ENCODE data around the gene L3MBTL4.

L3MBTL4 gene

DNA sequence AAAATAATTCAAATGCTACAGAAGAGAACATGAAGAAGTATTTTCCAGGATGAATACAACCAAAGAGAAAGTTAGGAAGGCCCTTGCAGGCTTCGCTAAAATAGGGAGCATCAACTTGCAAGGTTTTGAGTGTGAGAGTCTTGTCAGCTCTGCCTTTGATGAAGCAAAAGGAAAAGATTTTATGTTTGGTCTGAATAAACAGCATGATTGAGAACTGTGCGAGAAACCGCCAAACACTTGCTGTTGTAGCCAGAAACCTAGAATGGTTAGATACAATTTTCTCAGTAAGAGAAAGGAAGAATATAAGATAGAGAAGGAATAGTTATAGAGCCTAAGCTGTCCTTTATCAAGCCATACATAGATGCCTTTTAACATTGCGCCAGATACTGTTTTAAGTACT, 163.6 kb downstream of the L3MBTL4 start:
- DNase-seq (ENCODE audit: low spot score), result no peak

- DNase-seq (ENCODE audit: low spot score), result no peak
These were observed 164.9 kb downstream of the L3MBTL4 start for GRCh38 chr18:6249788-6250187.

GRCh38 chr18:6249170-6249569, 165.5 kb downstream of the L3MBTL4 start:
- DNase-seq (ENCODE audit: low spot score), result no peak

DNA sequence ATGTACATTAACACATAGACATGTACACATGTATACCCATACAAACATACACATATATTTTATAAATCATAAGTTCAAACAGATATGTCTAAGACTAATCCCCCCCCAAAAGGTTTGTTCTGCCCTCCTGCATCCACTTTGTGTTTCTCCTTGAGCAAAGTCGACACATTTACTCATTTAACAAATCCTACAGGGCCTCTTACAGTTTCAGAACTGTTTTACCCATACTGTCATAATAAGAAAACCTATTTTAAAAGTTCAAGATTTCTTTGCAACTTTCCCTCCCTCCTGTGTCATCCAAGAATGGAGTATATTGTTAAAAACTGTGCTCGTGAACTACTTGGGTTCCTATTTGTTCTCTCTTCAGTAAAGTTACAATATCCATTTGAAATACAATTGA, 166.7 kb downstream of the L3MBTL4 start:
- no peak for DNase-seq (ENCODE audit: low spot score)

GRCh38 chr18:6242004-6242403, 172.7 kb downstream of the L3MBTL4 start:
- no peak for DNase-seq (ENCODE audit: low spot score)

DNA sequence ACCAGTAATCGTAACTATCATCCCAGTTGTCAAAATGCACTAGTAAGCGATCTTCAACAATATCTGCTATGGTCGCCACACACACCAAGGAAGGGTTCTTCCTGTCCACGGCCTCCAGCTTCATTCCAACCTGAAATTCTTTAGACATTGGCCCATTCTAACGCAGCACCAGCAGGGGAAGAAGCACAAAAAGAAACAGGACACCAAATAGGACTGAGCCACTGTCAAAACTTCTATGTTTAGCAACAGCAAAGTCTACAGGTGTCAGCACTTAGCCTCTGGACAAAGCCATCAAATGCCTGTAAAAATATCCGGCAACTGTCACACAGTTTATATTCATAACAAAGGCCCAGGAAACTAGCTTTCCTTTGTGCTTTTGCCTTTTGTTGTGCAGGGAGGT, 175.0 kb downstream of the L3MBTL4 start:
- no peak for DNase-seq (ENCODE audit: low spot score)

- no peak for DNase-seq (ENCODE audit: low spot score)
These were observed 178.5 kb downstream of the L3MBTL4 start for GRCh38 chr18:6236258-6236657.

GRCh38 chr18:6222271-6222670, 192.4 kb downstream of the L3MBTL4 start:
- no peak for DNase-seq (ENCODE audit: low spot score)

DNA sequence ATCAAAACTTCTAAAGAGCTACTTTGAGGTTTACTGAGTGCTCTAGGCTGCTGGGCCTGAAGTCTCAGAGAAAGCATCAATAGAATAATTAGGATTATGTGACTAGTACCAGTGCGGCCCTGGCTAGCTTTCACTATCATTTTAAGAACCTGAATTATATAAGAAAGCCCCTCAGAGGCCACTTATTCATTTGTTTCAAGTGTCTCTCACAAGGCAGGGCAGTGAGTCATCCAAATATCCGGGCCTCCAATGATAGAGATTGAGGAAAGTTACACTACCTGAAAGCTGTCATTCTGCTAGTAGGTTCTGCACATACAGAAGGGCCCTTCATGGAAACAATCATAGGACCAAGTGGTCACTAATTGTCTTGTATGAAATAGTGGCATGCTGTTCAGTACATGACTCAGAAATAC, 193.1 kb downstream of the L3MBTL4 start:
- peak; percentile 50 for DNase-seq (ENCODE audit: low spot score)

DNA sequence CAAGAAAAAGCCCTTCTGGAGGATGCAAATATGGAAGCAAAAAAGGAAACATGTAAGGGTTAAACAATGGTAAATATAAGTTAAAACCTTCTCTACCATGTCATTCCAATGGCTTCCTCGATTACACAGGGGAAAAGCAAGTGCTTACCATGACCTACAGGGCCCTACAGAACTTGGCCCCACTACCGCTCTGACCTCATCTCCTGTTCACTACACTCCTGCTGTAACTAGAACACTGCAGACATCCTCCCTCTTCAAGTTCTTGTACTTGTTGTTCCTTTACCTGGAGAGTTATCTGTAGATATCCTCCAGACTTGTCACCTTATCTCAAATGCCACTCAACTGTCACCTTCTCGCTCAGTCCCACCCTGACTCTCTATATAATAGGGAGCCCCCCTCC, 194.6 kb downstream of the L3MBTL4 start:
- DNase-seq (ENCODE audit: low spot score), result no peak

DNA sequence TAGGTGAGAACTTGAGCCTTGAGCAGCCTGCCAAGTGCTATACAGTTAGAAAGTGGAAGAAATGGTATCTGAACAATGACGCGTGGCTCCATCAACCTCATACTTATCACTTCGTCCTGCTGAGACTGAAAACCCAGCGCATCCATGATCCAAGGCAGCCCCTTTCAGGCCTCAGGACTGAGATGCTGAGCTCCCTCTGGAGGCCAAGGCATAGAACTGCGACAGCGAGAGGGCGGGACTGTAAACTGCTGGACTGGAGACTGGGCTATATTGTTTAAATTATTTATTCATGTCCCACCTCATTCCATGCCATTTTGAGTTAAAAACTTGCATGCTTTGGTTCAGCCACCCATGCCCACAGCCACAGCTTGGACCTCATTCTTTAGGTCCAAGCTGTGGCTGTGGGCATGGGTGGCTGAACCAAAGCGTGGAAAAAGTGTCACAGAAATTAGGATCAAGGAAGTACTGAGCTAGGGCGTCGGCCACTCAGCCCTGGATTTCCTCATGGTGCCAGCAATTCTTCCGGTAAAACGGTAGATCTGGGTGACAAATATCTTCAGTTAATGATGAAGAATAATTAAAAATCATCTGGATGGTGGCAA, 195.5 kb downstream of the L3MBTL4 start:
- DNase-seq (ENCODE audit: low spot score), result peak; percentile 66

DNA sequence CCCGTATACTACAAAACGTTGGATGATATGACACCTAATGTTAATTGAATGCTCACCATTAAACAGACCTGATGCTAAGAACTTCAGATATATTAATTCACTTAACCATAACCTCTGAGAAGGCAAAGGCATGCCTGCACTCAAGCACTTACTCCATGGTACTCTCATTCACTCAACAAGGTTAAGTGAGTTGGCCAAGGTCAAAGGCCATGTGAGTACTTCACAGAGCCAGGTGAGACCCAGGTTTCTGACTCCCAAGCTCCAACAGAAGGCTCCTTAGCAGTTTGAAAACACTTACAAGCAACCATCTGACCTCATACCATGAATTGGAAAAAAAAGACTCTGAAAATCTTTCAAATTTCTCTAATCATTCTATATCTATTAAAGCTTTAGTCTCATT, 198.8 kb downstream of the L3MBTL4 start:
- DNase-seq (ENCODE audit: low spot score), result no peak

DNA sequence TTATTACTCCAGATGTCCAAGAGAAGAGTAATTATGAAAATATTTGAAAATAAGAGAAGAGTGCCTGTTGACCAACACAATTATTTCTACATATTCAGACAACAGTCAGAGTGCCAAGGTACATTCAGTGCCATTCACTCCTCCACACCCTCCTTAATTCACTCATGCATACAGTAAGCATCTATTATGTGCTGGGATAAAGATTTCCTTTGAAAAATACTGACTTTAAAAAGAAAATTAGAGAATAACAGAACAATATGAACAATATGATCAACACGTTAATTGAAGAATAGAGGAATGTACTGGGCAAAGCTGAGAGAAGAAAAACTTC, 203.6 kb downstream of the L3MBTL4 start:
- no peak for DNase-seq (ENCODE audit: low spot score)

DNA sequence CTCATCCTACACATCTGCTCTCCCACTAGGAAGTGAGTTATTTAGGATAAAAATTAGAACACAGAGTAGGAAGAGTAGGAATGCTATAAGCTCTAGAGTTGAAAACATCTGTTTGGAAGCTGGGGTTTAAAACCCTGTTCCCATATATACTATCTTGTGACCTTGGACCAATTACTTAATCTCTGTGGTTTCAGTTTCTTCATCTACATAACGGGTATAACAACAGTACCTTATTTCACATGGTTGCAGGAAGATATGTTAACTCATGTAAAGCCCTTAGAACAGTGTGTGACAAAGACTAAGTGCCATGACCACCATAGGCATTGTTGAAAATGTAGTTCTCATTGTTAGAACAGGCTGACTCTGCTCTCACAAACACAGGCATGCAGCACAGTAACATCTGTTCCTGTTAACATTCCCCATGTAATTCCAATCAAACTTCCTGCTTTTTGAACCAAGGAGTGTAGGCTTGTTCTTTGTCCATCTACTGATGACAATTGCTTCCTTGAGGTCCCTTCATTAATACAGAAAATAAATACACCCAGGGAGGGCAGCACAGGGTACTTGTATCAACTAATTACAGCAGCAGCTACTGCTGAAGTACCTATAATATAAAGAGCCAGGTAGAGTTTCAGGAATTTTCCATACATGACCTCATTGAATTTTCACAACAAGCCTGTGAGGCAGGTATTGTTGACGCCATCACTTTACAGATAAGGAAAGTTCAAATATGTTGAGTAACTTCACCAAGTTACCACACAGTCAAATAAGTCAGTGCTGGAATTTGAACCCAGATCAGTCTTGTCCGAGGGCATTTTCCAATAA, 204.2 kb downstream of the L3MBTL4 start:
- DNase-seq (ENCODE audit: low spot score), result no peak

GRCh38 chr18:6207941-6208340, 206.8 kb downstream of the L3MBTL4 start:
- no peak for DNase-seq (ENCODE audit: low spot score)

GRCh38 chr18:6207116-6207515, 207.6 kb downstream of the L3MBTL4 start:
- DNase-seq (ENCODE audit: low spot score), result no peak

DNA sequence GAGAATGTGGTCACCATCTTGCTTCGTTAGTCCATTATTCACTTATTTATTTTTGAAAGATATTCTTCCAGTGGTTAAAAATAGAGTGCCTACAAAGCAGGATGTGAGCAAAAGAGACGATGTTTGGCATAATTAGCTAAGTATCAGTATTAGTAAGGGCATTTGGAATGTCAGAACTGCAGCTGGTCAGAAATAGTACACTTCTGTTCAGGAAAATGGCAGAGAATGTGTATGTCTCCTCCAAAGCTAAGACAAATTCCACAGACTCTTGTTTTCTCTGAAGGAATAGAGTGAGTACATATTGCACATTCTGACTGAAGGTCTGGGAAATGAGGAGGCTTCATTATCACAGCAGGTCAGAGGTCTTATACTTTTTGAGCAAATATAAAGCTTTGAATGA, 209.0 kb downstream of the L3MBTL4 start:
- no peak for DNase-seq (ENCODE audit: low spot score)

DNA sequence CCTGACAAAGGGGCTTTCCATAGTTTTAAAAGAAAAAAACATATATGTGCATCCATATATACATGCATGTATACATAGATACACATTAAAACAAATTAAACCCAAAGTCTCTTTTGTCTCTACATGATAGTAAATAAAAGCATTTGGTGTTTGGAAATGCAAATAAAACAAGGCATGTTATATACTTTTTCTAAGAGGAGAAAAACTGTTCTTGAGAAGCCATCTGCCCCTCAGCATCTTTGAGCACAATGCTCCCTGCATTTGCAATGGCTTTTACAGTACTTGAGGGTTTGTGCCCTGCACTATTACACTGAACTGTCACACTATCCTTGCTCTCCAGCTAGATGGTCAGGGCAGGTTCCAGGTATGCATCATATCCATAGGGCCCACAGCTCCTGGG, 210.2 kb downstream of the L3MBTL4 start:
- DNase-seq (ENCODE audit: low spot score), result no peak

- no peak for DNase-seq (ENCODE audit: low spot score)
These were observed 210.9 kb downstream of the L3MBTL4 start for GRCh38 chr18:6203791-6204190.

DNA sequence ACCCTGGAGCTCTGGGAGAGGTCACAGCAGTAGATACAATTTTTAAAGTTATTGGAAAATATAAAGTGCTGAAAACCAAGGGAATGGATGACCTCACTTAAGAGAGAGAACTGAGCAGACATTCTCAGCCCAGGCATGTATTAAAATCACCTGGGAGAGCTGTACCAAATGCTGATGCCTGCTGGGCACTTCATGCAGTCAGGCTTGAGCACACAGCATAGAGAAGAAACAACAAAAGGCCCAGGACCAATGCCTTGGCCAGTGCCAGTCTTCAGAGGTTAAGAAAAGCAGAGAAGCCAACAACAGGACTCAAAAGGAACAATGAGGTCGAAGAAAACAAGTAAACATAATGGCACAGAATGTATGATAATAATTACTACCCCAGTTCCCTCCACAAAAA, 211.8 kb downstream of the L3MBTL4 start:
- DNase-seq (ENCODE audit: low spot score), result no peak

DNA sequence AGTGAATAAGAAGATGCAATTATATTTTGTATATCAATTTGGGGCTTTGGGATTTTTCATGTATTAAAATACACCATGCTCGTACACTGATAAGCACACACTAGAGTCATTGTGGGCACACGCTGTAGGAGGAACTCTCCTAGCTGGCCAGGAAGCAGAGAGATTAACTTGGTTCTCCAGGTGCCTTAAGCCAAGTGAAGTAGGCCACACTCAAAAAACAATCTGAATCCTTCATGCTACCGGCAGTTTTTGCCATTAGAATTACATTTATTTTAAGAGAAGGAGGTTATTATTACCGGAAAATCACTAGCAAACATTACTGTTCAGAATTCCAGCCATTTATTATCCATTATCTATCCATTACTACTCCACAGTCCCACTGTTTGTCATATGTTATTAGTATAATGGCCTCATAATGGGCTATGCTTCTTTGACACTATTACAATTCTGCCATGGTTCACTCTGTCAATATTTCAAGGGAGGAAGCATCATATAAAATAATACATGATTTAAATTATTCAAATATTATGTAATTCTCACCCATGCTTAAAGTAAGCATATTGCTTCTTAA, 214.4 kb downstream of the L3MBTL4 start:
- no peak for DNase-seq (ENCODE audit: low spot score)

DNA sequence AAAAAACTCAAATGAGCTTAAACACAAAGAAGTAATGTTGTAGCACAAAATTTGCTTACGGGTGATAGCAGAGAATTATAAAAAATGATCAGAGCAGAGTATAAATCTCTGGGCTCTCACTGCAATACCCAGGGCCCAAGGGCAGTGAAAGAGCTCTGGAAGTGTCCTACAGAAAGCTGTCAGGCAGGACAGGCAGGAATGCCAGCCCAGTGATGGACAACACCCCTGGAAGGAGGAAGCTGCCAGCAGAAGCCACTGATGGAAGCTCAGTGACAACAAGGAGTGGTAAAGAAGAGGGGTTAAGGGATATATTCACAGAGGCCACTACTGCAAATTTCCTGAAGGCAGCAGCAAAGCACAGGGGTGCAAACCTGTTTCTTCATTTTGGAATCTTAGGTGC, 214.9 kb downstream of the L3MBTL4 start:
- DNase-seq (ENCODE audit: low spot score), result no peak

DNA sequence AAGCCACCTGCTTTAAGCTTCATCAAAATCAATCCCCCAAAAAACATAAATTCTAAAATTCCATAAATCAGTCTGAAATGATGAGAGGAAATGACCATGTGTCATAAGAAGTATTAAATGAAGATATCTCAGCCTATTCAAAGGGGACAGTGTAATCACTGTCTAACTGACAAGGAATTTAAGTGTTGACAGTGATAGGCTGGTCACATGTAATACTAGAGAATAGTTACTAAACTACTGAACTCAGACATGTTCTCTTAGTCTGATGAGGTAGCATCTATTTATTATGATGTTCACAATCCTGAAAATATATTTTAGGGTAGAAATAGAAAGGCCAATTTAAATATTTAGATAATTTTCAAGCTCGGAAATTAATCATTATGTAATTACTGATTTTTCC, 216.1 kb downstream of the L3MBTL4 start:
- DNase-seq (ENCODE audit: low spot score), result no peak

GRCh38 chr18:6194640-6195039, 220.1 kb downstream of the L3MBTL4 start:
- no peak for DNase-seq (ENCODE audit: low spot score)

All from COLO829 (cell line).